GM20431 (cell line): ENCODE results near the gene ARSB.
"Not testable (repeated sequence)": the region's sequence is repeated elsewhere in the genome, so short reads cannot be mapped to it uniquely, and the experiment has no call there.

Experiments used
- in situ Hi-C: fragments of 300-500 bp; cut with MseI, MboI; formaldehyde crosslinking; loops from one replicate; pipeline ENCODE4 v1.15.0; 2020; ENCODE audit warnings: low sequenced_read_pairs; ENCODE audit not compliant: unreplicated experiment

Gene ARSB

DNA sequence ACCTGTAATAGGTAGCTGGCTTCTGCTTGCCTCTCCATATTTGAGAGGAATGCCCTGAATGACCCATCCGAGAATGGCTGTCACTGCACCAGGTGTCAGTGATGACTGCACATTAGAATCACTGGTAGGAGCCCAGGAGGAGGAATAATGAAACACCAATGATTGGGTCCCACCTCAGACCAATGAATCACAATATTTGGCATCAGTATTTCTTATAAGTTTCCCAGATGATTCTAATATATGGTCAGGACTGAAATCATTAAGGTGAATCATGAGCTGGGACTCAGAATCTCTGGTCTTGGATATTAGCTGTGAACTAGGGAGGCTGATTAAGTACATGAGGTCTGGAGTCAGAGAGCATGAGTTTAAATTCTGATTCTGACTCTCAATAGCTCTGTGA lies 23.4 kb downstream of the ARSB start:
- in situ Hi-C loops, result no loop called here

DNA sequence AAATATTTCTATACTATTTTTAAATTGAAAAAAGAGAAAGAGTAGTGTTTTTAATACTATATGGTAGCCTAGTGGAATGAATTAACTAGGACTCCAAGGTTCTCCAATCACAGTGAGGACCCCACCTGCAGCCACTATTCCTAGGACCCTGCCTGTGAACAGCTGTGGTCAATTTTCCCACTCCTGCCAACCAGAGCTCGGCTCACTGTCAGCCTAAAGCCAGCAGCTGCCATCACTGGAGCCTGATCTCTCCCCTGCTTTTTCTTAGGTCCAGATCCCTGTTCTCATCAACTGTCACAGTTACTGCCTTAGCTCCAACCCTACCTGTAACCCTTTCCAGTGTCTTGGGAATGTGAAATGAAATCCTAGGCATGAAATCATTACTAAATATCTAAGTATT lies 25.3 kb downstream of the ARSB start:
- in situ Hi-C loops, result no loop called here

DNA sequence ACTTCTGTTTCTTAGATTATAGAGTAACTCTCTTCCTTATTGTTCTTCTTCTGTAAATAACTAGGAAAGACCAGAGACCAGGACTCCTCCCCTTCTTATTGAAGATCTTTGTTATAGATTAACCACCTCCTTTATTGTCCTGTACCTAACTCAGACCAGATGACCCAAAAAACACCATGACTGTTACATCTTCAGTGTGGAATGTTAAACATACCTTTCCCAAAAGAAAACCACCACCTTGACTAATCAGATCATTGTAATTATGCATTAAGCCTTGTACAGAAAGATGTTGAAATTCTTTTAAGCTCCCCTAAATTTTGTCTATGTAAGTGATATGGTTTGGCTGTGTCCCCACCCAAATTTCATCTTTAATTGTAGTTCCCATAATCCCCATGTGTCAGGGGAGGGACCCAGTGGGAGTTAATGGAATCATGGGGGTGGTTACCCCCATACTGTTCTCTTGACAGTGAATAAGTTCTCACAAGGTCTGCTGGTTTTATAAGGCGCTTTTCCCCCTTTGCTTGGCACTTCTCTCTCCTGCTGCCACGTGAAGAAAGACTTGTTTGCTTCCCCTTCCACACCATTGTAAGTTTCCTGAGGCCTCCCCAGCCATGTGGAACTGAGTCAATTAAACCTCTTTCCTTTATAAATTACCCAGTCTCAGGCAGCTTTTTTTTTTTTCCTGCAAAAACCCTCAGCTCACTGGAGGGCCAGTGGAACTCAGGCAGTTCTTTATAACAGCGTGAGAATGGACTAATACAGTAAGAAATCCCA lies 26.3 kb downstream of the ARSB start:
- in situ Hi-C loops, result no loop called here

DNA sequence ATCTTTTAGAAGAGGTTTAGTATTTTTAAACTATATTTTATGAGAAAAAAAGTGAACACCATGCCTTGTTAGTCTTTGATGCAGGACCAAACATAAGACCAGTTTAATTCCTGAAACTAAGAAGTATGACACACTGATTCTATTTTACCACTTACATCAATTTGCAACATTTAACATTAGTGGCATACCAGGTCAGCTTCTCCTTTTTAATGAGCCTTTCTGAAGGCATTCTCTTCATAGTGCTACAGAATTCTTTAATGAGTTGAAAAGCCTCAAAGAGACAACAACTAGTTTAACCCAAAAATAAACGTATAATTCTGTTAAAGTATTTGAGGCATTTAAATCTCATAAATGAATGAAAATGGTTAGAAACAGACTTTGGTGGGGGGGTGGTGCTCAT lies 28.2 kb downstream of the ARSB start:
- in situ Hi-C loops, result no loop called here

DNA sequence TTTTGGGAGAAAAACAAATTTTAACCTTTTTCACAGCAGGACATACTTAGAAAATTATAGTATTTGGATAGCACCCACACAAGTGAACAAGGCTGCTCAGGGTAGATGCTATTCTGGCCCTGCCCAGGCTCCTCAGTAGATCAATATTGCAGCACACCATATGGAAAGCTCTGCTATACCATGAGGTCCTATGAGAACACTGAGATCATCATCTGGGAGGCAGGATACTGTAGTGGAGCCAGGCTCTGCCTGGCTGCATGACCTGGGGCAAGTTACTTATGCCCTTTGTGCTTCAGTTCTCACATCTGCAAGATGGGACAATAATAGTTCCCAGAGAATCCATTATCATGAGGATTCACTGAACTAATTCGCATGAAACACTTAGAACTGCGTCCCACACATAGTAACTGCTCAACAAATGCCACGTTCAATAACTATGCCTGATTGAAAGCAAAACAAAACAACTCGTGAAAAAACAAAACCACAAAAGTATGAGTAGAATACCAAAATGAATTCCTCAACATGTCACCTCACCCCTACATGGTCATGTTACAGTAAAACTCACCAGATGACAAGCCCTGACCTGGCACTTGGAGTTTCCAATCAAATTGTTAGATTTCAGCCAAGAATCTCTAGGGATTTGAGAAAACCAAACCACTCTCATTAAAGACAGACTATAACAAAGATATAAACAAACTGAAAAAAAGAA lies 31.9 kb downstream of the ARSB start:
- in situ Hi-C loops, result no loop called here

DNA sequence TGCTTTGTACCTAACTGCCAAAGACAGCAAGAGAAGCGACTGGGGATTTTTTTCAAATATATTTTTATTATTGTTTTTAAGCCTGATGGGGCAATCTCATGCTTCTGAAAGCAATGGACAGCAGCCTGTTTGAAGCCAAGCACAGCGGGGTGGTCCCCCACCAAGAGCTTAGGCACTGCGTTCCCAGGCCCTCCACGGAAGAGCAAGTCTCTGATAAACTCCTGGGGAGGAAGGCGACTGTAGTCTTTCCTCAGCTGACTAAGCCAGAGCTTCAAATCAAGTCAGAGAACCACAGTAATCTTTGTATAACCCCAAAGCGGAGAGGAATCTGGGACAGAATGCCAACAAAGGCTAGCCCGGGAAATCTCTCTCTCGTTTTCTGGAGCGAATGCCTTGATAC lies 54.4 kb downstream of the ARSB start:
- in situ Hi-C loops, result no loop called here

DNA sequence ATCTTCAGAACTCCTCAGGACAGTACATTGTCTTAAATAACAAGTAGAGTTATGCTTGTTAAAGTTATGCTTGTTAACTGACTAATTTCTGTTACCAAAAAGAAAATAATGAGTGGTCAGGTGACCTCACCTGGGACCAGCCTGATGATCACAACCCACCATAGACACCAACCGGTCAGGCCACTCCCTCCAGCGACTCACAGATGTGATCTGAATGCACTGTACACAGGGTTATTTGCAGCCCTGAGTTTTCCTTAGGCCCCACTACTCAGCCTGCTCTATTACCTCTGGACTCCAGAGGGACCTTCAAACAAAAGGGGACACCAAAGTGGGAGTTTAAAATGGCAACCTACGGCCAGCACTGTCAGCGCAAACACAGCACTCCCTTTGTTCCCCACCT lies 55.3 kb downstream of the ARSB start:
- in situ Hi-C loops, result no loop called here

DNA sequence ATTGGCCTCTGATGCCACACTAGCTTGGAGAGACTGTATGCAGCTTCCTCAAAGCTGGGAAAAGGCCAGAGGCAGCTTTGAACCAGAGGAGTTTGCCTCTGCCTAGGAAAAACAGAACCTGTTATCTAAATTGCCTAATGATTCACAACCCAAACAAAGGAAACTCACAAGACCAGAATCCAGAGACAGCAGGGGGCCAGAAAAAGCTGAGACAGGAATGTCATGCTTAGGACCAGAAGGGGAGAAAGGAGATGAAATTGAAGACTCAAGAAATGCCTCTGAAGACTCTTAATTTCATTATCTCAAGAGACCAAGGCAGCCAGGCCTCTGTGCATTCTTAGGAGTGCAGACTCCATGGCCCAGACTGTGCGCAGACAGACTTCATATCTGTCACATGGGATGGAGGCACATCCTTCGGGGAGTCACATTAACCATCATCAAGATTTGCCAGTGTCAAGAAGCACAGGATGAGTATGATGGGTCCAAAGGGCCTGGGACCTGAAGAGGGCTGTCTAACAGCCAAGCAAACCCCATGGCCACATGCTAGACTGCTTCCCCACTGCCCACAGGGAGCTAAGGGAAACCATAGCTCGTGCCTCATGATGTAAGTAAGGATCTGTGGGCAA lies 57.3 kb downstream of the ARSB start:
- in situ Hi-C loops, result no loop called here

DNA sequence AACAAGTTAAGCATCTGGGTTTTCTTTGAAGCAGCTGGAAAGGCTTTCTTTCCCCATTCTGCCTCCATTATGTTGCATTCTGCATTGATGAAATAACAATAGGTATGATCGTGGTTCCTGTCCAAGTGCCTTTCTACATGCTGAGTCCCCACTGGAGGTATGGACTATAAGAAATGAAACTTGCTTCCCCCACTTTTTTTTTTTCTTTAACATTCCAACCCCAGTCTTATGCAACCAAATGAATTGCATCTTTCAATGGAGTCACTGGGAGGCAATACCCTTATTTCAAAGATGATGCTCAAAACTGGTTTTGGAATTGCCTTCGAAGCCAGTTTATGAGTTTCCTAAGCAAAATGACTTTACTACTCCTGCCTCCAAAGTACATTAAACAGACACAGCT lies 58.9 kb downstream of the ARSB start:
- in situ Hi-C loops, result no loop called here

DNA sequence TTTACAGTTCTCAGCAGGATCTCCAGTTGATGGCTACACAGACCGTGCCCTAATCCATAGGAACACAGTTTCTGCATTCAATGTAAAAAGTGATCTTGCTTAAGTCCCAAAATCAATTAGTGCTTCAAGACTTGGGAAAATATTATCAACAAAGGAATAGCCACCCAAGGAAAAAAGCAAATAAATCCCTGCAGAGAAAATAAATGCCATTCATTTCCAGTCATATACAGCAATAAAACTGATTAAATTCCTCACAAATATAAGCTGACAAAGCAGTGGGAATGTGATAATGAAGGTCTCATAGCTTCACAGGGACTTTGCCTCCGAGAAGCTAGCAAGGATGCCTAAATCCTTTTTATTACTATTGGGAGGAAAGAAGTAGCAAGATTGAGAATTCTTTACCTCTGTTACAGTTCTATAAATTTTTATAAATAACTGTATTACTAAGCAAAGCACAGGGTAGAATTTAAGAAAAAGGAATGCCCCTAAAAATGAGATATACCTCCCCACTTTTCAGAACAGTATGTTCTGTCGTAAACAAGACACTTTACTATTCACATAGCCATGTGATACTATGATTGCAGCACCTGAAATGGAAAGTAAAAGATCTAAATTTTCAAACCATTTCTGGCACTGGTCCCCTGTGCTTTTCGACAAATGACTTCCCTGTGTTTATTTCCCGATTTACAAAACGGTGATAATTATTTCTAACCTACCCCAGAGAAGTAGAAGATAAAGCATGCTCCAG lies 59.8 kb downstream of the ARSB start:
- in situ Hi-C loops, result no loop called here

DNA sequence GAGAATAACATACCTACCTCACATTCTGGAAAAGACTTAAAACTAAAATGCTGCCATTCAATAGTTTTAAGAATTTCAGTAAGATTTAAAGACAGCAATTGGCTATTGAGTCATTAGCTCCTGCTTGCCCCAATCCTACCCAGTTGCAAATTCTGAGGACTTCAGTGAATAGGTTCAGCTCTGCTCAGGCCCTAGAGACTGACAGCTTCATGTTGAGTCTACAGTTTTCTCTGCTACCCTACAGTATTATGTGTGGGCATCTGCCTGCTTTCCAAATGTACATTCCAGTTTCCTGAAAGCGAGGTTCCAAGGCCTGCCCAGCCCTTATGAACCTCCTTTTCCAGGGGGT lies 61.5 kb downstream of the ARSB start:
- in situ Hi-C loops, result no loop called here

DNA sequence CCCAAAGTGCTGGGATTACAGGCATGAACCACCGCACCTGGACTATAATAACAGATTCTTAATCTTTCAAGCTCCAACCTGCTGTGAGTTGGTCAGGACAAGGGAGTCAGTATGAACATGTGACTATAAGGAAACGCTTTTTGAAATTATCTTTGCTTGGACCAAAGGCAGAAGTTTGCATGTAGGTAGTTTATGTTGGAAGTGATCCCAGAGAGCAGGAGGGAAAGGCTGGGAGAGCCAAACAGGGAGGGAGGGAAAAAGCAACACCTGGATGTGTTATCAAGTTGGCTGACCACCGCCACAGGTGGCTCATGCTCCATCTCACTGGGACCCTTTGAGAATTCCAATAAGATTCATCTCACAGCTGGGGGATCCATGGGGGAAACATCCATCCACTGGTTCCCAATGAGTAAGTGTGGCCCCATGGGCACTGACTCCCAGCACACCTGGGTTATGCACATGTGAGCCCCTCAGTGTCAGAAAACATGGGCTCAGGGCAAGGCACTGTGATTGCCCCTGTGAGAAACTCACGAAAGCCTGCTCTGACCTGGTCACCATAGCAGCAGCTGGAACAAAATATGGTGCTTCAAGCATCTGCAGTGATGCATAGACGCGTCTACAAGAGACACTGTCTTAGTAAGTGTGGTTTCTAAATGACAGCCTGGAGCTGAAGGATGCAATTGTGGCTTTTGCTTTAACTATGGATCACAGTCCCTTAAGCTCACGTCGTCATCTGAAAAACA lies 62.1 kb downstream of the ARSB start:
- in situ Hi-C loops, result no loop called here

DNA sequence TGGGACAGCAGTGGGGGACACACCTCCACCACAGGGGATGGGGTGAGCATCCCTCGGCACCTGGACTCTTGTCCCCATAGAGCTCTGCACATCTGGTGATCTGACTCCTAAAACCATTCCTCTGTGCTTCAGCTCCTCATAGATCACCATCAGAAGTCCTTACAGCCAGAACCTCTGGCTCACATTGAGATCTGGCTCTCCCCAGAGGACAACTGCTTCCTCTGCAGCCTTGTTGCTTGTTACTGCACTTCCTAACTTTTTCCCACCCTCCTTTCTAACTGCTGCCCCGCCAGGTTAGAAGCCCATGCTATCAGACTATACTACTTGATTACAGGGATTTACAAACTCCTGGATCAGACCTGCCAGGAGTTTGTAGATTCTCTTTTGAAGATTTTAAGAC lies 64.5 kb downstream of the ARSB start:
- in situ Hi-C loops, result no loop called here

DNA sequence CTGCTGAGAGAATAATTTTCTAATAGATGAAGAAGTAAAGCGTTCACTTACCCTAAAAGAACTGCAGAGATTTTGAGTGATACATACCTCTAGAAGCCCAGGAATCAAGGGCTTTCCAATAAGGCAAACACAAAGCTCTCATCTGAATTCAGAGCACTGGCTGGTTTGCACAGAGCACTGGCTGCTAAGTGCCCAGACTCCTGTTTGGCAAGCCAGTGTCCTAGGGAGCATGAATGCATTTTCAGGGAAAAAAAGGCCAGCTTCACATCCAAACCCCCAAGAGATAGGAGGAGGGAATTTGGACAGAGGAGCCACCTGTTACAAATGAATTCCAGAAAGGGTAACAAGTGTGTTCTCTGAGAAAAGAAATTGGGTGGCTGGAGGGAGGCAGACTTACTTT lies 65.3 kb downstream of the ARSB start:
- in situ Hi-C loops, result no loop called here

DNA sequence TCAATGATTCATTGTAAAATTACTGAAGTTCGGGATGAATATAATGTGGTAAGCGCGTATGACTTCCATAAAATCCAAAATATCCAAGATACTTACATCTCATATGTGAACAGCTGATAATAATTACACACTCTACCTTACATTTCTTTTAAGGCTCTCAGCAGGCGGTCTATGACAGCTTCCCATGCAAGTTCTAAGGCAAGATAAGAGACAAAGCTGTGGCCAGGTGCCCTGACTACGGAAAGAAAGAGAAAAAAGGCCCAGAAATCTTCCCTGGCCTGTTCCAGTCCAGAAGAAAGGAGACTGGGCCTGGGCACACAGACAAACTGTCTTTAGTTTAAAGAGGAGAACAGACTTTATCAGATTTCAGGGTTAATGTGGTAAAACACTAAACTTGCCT lies 69.1 kb downstream of the ARSB start:
- in situ Hi-C loops, result no loop called here

DNA sequence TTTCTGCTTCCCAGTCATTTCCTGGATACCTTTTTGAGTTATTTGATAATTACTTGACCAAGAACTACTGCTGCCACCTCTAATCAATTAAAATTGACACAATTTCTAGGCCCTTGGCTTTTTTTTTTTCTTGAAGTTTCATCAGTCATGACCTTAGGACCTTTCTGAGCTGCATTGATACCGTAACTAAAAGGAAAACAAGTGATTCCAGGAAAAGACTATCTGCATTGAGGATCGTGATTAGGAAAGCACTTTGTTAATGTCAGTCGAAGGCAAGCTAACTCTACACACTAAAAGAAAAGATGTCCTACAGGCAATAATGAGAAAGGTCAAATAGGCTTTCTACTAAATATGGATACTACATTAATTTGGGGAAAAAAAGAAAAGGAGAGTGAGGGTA lies 69.9 kb downstream of the ARSB start:
- in situ Hi-C loops, result no loop called here

DNA sequence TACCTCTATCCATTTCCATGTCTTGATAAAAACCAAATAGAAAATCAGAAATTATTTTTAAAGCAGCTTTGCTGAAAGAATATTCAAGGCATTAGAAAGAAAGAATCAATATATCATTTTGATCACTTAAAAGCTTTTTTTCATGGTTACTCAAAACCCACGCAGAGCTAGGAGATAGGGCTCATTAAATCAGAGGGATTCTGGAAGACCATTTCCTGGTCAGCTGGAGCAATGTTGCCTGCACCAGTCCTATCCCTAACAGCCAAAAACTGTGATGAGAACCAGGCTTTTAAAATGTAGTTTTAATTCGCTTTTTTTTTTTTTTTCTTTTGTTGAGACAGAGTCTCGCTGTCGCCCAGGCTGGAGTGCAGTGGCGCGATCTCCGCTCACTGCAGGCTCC lies 72.3 kb downstream of the ARSB start:
- in situ Hi-C loops, result no loop called here

DNA sequence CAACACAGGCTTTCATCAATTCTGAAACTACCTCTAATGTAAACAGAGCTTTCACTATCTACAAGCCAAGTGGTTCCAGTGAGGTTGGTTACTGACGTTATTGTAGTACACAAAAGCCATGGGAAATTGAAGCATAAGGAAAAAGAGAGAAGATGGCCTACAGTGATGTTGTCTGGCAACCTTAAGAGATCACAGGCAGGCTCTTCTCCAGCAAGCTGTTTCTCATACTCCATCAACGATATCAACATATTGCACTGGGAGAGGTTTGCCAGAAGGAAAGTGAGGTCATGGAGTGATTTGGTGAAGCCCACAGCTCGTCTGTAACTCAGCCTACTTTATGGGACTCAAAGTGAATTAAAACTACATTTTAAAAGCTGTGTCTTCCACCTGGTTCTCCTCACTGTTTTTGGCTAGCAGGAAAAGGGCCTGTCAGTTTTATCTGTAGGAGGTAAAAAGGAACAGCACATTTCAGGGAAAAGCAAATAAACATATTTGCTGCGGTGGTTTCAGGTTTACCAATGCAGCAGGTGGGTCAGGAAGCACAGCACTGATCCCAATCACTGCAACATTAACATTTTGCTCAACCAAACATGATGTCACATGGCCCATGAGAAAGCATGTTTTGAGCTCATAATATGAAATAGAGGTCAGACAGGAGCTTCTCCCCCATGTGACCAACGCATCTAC lies 72.9 kb downstream of the ARSB start:
- in situ Hi-C loops, result no loop called here

DNA sequence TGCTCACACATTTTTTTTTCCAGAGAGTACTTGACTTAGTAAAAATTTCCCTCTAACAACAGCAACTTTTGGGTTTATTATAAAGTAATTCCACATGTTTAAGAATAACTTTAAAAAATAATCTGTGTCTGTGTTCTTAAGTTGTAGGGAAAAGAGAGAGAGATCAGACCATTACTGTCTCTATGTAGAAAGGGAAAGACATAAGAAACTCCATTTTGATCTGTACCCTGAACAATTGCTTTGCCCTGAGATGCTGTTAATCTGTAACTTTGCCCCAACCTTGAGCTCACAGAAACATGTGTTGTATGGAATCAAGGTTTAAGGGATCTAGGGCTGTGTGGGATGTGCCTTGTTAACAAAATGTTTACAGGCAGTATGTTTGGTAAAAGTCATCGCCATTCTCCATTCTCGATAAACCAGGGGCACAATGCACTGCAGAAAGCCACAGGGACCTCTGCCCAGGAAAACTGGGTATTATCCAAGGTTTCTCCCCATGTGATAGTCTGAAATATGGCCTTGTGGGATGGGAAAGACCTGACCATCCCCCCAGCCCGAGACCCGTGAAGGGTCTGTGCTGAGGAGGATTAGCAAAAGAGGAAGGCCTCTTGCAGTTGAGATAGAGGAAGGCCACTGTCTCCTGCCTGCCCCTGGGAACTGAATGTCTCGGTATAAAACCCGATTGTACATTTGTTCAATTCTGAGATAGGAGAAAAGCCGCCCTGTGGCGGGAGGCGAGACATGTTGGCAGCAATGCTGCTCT lies 75.7 kb downstream of the ARSB start:
- in situ Hi-C loops, result not testable (repeated sequence)
